Measurements from ENCODE around the gene FMNL2. TPM values are rescaled to one million over a fixed set of nuclear protein-coding genes. Genes with fewer than 3 reads are reported as not detected.
A peak's percentile ranks its signal among the peaks of the same experiment; 100 is the strongest.

Gene FMNL2
- total and polyA plus RNA-seq, 2 experiments from 2014 or later, result 16.5 to 45.4 TPM

DNA sequence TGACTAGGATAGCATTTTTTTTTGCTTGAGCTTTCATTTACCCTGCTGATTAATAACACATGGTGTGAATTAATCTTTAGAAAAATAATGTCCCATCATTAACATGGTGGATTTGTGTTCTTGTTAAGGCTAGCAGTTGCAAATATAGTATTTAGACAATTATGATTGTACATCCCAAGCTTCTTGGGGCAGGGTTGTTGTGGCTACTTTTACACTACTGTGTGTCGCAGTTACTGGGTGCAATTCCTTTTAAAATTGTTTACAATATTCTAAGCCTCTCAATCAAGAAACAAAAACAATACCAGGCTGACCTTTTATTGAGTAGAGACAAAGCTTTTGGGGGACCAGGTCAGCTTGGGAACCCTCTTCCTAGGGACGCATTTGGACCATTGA, 2.5 kb downstream of the FMNL2 start:
- TF ChIP-seq STAT1 (IDR thresholded peaks at IDR 0.05; ENCODE audit: unreplicated experiment), result no peak
- TF ChIP-seq, protein P1, sequence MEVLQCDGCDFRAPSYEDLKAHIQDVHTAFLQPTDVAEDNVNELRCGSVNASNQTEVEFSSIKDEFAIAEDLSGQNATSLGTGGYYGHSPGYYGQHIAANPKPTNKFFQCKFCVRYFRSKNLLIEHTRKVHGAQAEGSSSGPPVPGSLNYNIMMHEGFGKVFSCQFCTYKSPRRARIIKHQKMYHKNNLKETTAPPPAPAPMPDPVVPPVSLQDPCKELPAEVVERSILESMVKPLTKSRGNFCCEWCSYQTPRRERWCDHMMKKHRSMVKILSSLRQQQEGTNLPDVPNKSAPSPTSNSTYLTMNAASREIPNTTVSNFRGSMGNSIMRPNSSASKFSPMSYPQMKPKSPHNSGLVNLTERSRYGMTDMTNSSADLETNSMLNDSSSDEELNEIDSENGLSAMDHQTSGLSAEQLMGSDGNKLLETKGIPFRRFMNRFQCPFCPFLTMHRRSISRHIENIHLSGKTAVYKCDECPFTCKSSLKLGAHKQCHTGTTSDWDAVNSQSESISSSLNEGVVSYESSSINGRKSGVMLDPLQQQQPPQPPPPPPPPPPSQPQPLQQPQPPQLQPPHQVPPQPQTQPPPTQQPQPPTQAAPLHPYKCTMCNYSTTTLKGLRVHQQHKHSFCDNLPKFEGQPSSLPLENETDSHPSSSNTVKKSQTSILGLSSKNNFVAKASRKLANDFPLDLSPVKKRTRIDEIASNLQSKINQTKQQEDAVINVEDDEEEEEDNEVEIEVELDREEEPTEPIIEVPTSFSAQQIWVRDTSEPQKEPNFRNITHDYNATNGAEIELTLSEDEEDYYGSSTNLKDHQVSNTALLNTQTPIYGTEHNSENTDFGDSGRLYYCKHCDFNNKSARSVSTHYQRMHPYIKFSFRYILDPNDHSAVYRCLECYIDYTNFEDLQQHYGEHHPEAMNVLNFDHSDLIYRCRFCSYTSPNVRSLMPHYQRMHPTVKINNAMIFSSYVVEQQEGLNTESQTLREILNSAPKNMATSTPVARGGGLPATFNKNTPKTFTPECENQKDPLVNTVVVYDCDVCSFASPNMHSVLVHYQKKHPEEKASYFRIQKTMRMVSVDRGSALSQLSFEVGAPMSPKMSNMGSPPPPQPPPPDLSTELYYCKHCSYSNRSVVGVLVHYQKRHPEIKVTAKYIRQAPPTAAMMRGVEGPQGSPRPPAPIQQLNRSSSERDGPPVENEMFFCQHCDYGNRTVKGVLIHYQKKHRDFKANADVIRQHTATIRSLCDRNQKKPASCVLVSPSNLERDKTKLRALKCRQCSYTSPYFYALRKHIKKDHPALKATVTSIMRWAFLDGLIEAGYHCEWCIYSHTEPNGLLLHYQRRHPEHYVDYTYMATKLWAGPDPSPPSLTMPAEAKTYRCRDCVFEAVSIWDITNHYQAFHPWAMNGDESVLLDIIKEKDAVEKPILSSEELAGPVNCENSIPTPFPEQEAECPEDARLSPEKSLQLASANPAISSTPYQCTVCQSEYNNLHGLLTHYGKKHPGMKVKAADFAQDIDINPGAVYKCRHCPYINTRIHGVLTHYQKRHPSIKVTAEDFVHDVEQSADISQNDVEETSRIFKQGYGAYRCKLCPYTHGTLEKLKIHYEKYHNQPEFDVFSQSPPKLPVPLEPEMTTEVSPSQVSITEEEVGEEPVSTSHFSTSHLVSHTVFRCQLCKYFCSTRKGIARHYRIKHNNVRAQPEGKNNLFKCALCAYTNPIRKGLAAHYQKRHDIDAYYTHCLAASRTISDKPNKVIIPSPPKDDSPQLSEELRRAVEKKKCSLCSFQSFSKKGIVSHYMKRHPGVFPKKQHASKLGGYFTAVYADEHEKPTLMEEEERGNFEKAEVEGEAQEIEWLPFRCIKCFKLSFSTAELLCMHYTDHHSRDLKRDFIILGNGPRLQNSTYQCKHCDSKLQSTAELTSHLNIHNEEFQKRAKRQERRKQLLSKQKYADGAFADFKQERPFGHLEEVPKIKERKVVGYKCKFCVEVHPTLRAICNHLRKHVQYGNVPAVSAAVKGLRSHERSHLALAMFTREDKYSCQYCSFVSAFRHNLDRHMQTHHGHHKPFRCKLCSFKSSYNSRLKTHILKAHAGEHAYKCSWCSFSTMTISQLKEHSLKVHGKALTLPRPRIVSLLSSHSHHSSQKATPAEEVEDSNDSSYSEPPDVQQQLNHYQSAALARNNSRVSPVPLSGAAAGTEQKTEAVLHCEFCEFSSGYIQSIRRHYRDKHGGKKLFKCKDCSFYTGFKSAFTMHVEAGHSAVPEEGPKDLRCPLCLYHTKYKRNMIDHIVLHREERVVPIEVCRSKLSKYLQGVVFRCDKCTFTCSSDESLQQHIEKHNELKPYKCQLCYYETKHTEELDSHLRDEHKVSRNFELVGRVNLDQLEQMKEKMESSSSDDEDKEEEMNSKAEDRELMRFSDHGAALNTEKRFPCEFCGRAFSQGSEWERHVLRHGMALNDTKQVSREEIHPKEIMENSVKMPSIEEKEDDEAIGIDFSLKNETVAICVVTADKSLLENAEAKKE (CRISPR knock-in tag; IDR thresholded peaks at IDR 0.05), result no peak
- TF ChIP-seq CREB1 (CRISPR knock-in tag; IDR thresholded peaks at IDR 0.05; ENCODE audit: low read depth), result no peak
- no peak for TF ChIP-seq NANOG (IDR thresholded peaks at IDR 0.05; ENCODE audit: borderline replicate concordance)
- no peak for TF ChIP-seq REST (IDR thresholded peaks at IDR 0.05; ENCODE audit: unreplicated experiment)
- no peak for TF ChIP-seq ZNF331 (CRISPR knock-in tag; IDR thresholded peaks at IDR 0.05; ENCODE audit: low read depth)
- no peak for TF ChIP-seq JUNB (IDR thresholded peaks at IDR 0.05; ENCODE audit: unreplicated experiment)
- no peak for TF ChIP-seq CTCF (conservative IDR thresholded peaks at IDR 0.05; ENCODE audit: low read depth in 2 of 2)
- no peak for TF ChIP-seq EZH2phosphoT487 (IDR thresholded peaks at IDR 0.05; ENCODE audit: unreplicated experiment)
- no peak for TF ChIP-seq ZNF114 (CRISPR knock-in tag; IDR thresholded peaks at IDR 0.05)
- no peak for TF ChIP-seq EZH2 (IDR thresholded peaks at IDR 0.05; ENCODE audit: low read depth, unreplicated experiment)
- no peak for TF ChIP-seq POLR2AphosphoS5 (IDR thresholded peaks at IDR 0.05; ENCODE audit: low read depth)
- TF ChIP-seq, protein P2, sequence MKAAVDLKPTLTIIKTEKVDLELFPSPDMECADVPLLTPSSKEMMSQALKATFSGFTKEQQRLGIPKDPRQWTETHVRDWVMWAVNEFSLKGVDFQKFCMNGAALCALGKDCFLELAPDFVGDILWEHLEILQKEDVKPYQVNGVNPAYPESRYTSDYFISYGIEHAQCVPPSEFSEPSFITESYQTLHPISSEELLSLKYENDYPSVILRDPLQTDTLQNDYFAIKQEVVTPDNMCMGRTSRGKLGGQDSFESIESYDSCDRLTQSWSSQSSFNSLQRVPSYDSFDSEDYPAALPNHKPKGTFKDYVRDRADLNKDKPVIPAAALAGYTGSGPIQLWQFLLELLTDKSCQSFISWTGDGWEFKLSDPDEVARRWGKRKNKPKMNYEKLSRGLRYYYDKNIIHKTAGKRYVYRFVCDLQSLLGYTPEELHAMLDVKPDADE (IDR thresholded peaks at IDR 0.05), result no peak
- Mint-ChIP-seq H3K36me3 (ENCODE audit: low read depth) (peaks cover 2% of the 10 kb centered on the region; the same call in 1 of the 3 replicates), H3K4me3 (peak overlapping the region; percentile 90), H3K27me3 (ENCODE audit: insufficient read depth, low read depth, poor library complexity) (peaks cover 9% of the 10 kb centered on the region), H3K27ac (no peak overlapping the region), H3K9me3 (no peaks in the 10 kb centered on the region), H3K4me1 (peaks cover 42% of the 10 kb centered on the region)
- ATAC-seq (no peak), DNase-seq (ENCODE audit: low spot score) (no peak)
- Histone ChIP-seq H3K4me2 (peak overlapping the region; percentile 82), H2AFZ (no peak overlapping the region), H3K4me1 (ENCODE audit: insufficient read depth) (peaks cover 37% of the 10 kb centered on the region), H3K27ac (ENCODE audit: low read depth) (no peak overlapping the region), H3K4me3 (peak overlapping the region; percentile 69), H3K9me2 (ENCODE audit: insufficient read depth) (no peaks in the 10 kb centered on the region), H3K27me3 (ENCODE audit: insufficient read depth) (peaks cover 4% of the 10 kb centered on the region; the same call in 1 of the 2 replicates), H3K79me2 (replicated peaks; ENCODE audit: insufficient read depth) (peaks cover 64% of the 10 kb centered on the region), H4K20me1 (replicated peaks; ENCODE audit: insufficient read depth) (peaks cover 55% of the 10 kb centered on the region), H3F3A (replicated peaks; ENCODE audit: low read depth) (no peaks in the 10 kb centered on the region), H3K36me3 (ENCODE audit: insufficient read depth) (no peaks in the 10 kb centered on the region)
